SK-N-SH (cell line): Measurements from ENCODE around the gene ARMC7. TPM values are rescaled to one million over a fixed set of nuclear protein-coding genes. Genes with fewer than 3 reads are reported as not detected.
"Not testable (repeated sequence)": the region's sequence is repeated elsewhere in the genome, so short reads cannot be mapped to it uniquely, and the experiment has no call there.

Source experiments
- CTCF ChIA-PET: fragments of 300-600, 350-600 bp; formaldehyde crosslinking; extraction: SDS; loops from one replicate; lab custom pipeline; 2021; lab: Yijun Ruan, JAX
- POLR2A ChIA-PET: fragments of 350-600 bp; sonication (Branson Sonifier 250); formaldehyde crosslinking; extraction: SDS; loops from one replicate; lab custom pipeline; 2020; ENCODE audit warnings: antibody characterized with exemption, inconsistent platforms; lab: Yijun Ruan, JAX
- DNase-seq: peaks from one replicate; pipeline ENCODE4 v3.0.0; 2012
- H2AFZ ChIP-seq: fragments of 200-600 bp; sonication (generic); 2 replicates; pipeline ENCODE4 v1.8.1; 2016; ENCODE audit warnings: antibody characterized with exemption, mild to moderate bottlenecking, low read depth
- H3F3A ChIP-seq: fragments of 200-600 bp; sonication (generic); replicated peaks from 2 replicates; pipeline ENCODE3; 2016; ENCODE audit warnings: antibody characterized with exemption, mild to moderate bottlenecking; ENCODE audit not compliant: insufficient read depth
- H3K27ac ChIP-seq, 2 experiments: fragments of 200-500 bp in 1 of 2; fragments of 200-600 bp in 1 of 2; sonication (Bioruptor generic) in 1 of 2; sonication (generic), shearing (Covaris generic) in 1 of 2; 2 replicates each; pipeline versions ENCODE4 v1.5.1 to v1.6.1; 2014 to 2016; ENCODE audit warnings: low read depth in 2 of 2, inconsistent platforms in 1 of 2, low read length in 1 of 2, mild to moderate bottlenecking in 1 of 2, mixed read lengths in 1 of 2
- H3K27me3 ChIP-seq: fragments of 200-600 bp; sonication (generic), shearing (Covaris generic); 2 replicates; pipeline ENCODE4 v1.6.1; 2016; ENCODE audit warnings: mixed run types; ENCODE audit not compliant: insufficient read depth
- H3K36me3 ChIP-seq, 2 experiments: fragments of 200-500 bp in 1 of 2; fragments of 200-600 bp in 1 of 2; sonication (Bioruptor generic) in 1 of 2; sonication (generic) in 1 of 2; replicated peaks in 1 of 2; 2 replicates each; pipeline versions ENCODE3 to v1.5.1; 2014 to 2016; ENCODE audit warnings: low read length in 1 of 2, mild to moderate bottlenecking in 1 of 2; ENCODE audit not compliant: insufficient read depth in 2 of 2, control insufficient read depth in 1 of 2
- H3K4me1 ChIP-seq, 2 experiments: fragments of 200-500 bp in 1 of 2; fragments of 200-600 bp in 1 of 2; sonication (Bioruptor generic) in 1 of 2; sonication (generic), shearing (Covaris generic) in 1 of 2; 2 replicates each; pipeline versions ENCODE4 v1.5.1 to v1.6.1; 2014 to 2016; ENCODE audit warnings: low read depth in 1 of 2, low read length in 1 of 2, mixed run types in 1 of 2; ENCODE audit not compliant: insufficient read depth in 2 of 2, control insufficient read depth in 1 of 2
- H3K4me2 ChIP-seq: fragments of 200-600 bp; sonication (generic), shearing (Covaris generic); 2 replicates; pipeline ENCODE4 v1.6.1; 2017; ENCODE audit warnings: mixed run types
- H3K4me3 ChIP-seq, 2 experiments: fragments of 200-500 bp in 1 of 2; fragments of 200-600 bp in 1 of 2; sonication (Bioruptor generic) in 1 of 2; sonication (generic), shearing (Covaris generic) in 1 of 2; 2 replicates each; pipeline versions ENCODE4 v1.5.1 to v1.8.1; 2014 to 2016; ENCODE audit warnings: low read depth in 2 of 2, inconsistent platforms in 1 of 2, low read length in 1 of 2, mild to moderate bottlenecking in 1 of 2, mixed read lengths in 1 of 2, moderate library complexity in 1 of 2
- H3K79me2 ChIP-seq: fragments of 200-600 bp; sonication (generic); 2 replicates; pipeline ENCODE4 v1.8.1; 2017; ENCODE audit warnings: mild to moderate bottlenecking; ENCODE audit not compliant: insufficient read depth
- H3K9ac ChIP-seq: fragments of 200-600 bp; sonication (generic); 2 replicates; pipeline ENCODE4 v1.6.1; 2017; ENCODE audit warnings: mixed run types
- H3K9me2 ChIP-seq: fragments of 200-600 bp; sonication (generic); 2 replicates; pipeline ENCODE4 v1.6.1; 2017; ENCODE audit warnings: mixed run types
- H3K9me3 ChIP-seq: fragments of 200-600 bp; sonication (generic); 2 replicates; pipeline ENCODE4 v1.6.1; 2017; ENCODE audit warnings: mixed run types, mild to moderate bottlenecking, moderate library complexity
- H4K20me1 ChIP-seq: fragments of 200-600 bp; sonication (generic); 2 replicates; pipeline ENCODE4 v1.6.1; 2017; ENCODE audit warnings: mild to moderate bottlenecking, mixed run types; ENCODE audit not compliant: insufficient read depth
- CHD2 ChIP-seq: fragments of 150-350 bp; IDR thresholded peaks from 2 replicates; pipeline ENCODE4 v1.6.1; 2018; ENCODE audit warnings: low read length; ENCODE audit not compliant: partially characterized antibody
- CTCF ChIP-seq: fragments of 200-600 bp; sonication (generic); IDR thresholded peaks from 2 replicates; pipeline ENCODE4 v1.6.1; 2017; ENCODE audit warnings: antibody characterized with exemption, mild to moderate bottlenecking, moderate library complexity
- ELF1 ChIP-seq: IDR thresholded peaks from 2 replicates; pipeline ENCODE4 v1.4.0; 2012
- EZH2phosphoT487 ChIP-seq: fragments of 200-600 bp; sonication (generic); IDR thresholded peaks from 2 replicates; pipeline ENCODE4 v1.6.1; 2017; ENCODE audit warnings: low read depth, mixed run types, mild to moderate bottlenecking, antibody characterized with exemption, moderate library complexity, borderline replicate concordance
- FOSL2 ChIP-seq: IDR thresholded peaks from 2 replicates; pipeline ENCODE4 v1.4.0; 2012; ENCODE audit warnings: low read depth, mild to moderate bottlenecking, moderate library complexity, borderline replicate concordance
- GATA2 ChIP-seq: sonication (generic); formaldehyde crosslinking; IDR thresholded peaks from 2 replicates; pipeline ENCODE4 v1.5.0; 2020; ENCODE audit warnings: mild to moderate bottlenecking, missing genetic modification reagents
- NFIC ChIP-seq: IDR thresholded peaks from 2 replicates; pipeline ENCODE4 v1.4.0; 2012; ENCODE audit warnings: borderline replicate concordance
- NRF1 ChIP-seq: IDR thresholded peaks from 2 replicates; pipeline ENCODE4 v1.6.1; 2012; ENCODE audit warnings: low read depth, mild to moderate bottlenecking, low read length
- RAD21 ChIP-seq: IDR thresholded peaks from 2 replicates; pipeline ENCODE4 v1.6.1; 2012; ENCODE audit warnings: mild to moderate bottlenecking, low read length
- RCOR1 ChIP-seq: fragments of 150-350 bp; IDR thresholded peaks from 2 replicates; pipeline ENCODE4 v1.6.1; 2017; ENCODE audit warnings: antibody characterized with exemption, low read length
- RXRA ChIP-seq: IDR thresholded peaks from 2 replicates; pipeline ENCODE4 v1.4.0; 2012; ENCODE audit warnings: low read depth, mild to moderate bottlenecking, borderline replicate concordance
- SIN3A ChIP-seq: IDR thresholded peaks from 2 replicates; pipeline ENCODE4 v1.6.1; 2012; ENCODE audit warnings: low read depth, mild to moderate bottlenecking, low read length, moderate library complexity, borderline replicate concordance
- SMC3 ChIP-seq: IDR thresholded peaks from 2 replicates; pipeline ENCODE4 v1.6.1; 2012; ENCODE audit warnings: low read depth, low read length, improper control_type of control experiment
- TCF12 ChIP-seq: IDR thresholded peaks from 2 replicates; pipeline ENCODE4 v1.4.0; 2012
- ZBTB33 ChIP-seq: IDR thresholded peaks from 2 replicates; pipeline ENCODE4 v1.4.0; 2012; ENCODE audit warnings: low read depth, borderline replicate concordance
- WGBS: methylation state at CpG from one replicate; pipeline ENCODE4 v1.1.6; 2017; ENCODE audit warnings: low lambda C conversion rate; 5-methylcytosine and 5-hydroxymethylcytosine counted together
- polyA plus RNA-seq, 3 experiments: library from polyadenylated mRNA; depleted of rRNA; stranded (reverse); fragments of >200 nt; gene quantifications; 2 replicates each; pipeline ENCODE4 v1.2.3, GENCODE V29; 2012

Gene ARMC7
- polyA plus RNA-seq, 1 of the 3 experiments (the other 2 are of a cell fraction), result 10.8 TPM

- TF ChIP-seq SMC3 (peak; percentile 45; the same call in 1 of the 2 replicates), NFIC (no peak), SIN3A (no peak), RAD21 (peak; percentile 60), ZBTB33 (no peak), RXRA (no peak), EZH2phosphoT487 (no peak), RCOR1 (no peak), CTCF (peak; percentile 52), TCF12 (no peak), FOSL2 (no peak), NRF1 (no peak), CHD2 (no peak), GATA2 (CRISPR knock-in tag) (peak; percentile 40; the same call in 1 of the 2 replicates), ELF1 (no peak)
- Histone ChIP-seq H2AFZ (no peak overlapping the region), H3K4me3 (no peak overlapping the region), H3K36me3 (peaks cover 0 to 7% of the 10 kb centered on the region in 2 experiments), H4K20me1 (no peaks in the 10 kb centered on the region), H3K27ac (no peak overlapping the region), H3K9ac (no peak overlapping the region), H3K4me1 (no peaks in the 10 kb centered on the region; a peak in 1 of 4 replicates), H3K9me2 (no peaks in the 10 kb centered on the region), H3K9me3 (no peaks in the 10 kb centered on the region), H3K27me3 (no peaks in the 10 kb centered on the region), H3K79me2 (no peaks in the 10 kb centered on the region), H3K4me2 (no peak overlapping the region), H3F3A (no peaks in the 10 kb centered on the region)
- ChIA-PET POLR2A (interaction anchor here (1.0 kb wide), 1 partner anchor 62 kb away, joined by 3 read pairs; the partner anchor contains the start of gene NT5C), CTCF (interaction anchor here (0.6 to 2.3 kb wide), 22 partner anchors 9 to 342 kb away, joined by 3 to 15 read pairs (median 4); partner anchors contain the start of genes KCTD2, MRPL58 and SLC16A5)
- WGBS, result 88% methylated on average over 2 of the region's 2 CpGs
- DNase-seq, result peak; percentile 58
Measured at GRCh38 chr17:75069783-75070182, 40.0 kb upstream of the ARMC7 start.

- H3K9ac ChIP-seq, H3K4me3 ChIP-seq, H3K27ac ChIP-seq, H3K79me2 ChIP-seq, POLR2A ChIA-PET, H3K4me2 ChIP-seq, H3K9me3 ChIP-seq, H3K36me3 ChIP-seq, H2AFZ ChIP-seq, H3F3A ChIP-seq, H4K20me1 ChIP-seq, DNase-seq, H3K4me1 ChIP-seq, H3K9me2 ChIP-seq, H3K27me3 ChIP-seq: not testable (repeated sequence)
- WGBS, result 88% methylated on average over 8 of the region's 8 CpGs
- CTCF ChIA-PET, result interaction anchor here (0.7 to 2.3 kb wide), 7 partner anchors 34 to 505 kb away, joined by 3 to 8 read pairs (median 5); no protein-coding TSS in a partner anchor
Measured at GRCh38 chr17:75071478-75072271, 38.1 kb upstream of the ARMC7 start.

GRCh38 chr17:75072909-75073308, 36.9 kb upstream of the ARMC7 start:
- not testable (repeated sequence) for H4K20me1 ChIP-seq, H3K79me2 ChIP-seq, H3F3A ChIP-seq, H3K9me2 ChIP-seq, H3K9me3 ChIP-seq, H3K27ac ChIP-seq, H3K27me3 ChIP-seq, DNase-seq, H3K4me3 ChIP-seq, H2AFZ ChIP-seq, H3K36me3 ChIP-seq, H3K4me2 ChIP-seq, H3K9ac ChIP-seq, H3K4me1 ChIP-seq
- WGBS, result 99% methylated on average over 5 of the region's 5 CpGs
- POLR2A ChIA-PET, result interaction anchor here (0.6 kb wide), 1 partner anchor 410 kb away, joined by 3 read pairs; no protein-coding TSS in a partner anchor
- CTCF ChIA-PET, result interaction anchor here (1.1 to 2.7 kb wide), 10 partner anchors 9 to 128 kb away, joined by 3 to 9 read pairs (median 6); no protein-coding TSS in a partner anchor
